Thoracic aorta (tissue), 2 donors: ENCODE data around the gene LENG9. TPM values are rescaled to one million over a fixed set of nuclear protein-coding genes. Genes with fewer than 3 reads are reported as not detected.

Experiments used
- ATAC-seq: fragments of 150-250 bp; one replicate; pipeline ENCODE4 v1.8.0; 2017; ENCODE audit warnings: low read depth; ENCODE audit not compliant: insufficient number of reproducible peaks, low FRiP score
- DNase-seq: peaks from one replicate; pipeline ENCODE4 v3.0.0-alpha.2; 2020; ENCODE audit warnings: low spot score
- H3K27ac ChIP-seq, 2 donors: fragments of 200-600 bp; sonication (generic); 1 replicate in 1 of 2; 2 replicates in 1 of 2; pipeline ENCODE4 v1.5.1; 2016; ENCODE audit warnings: mild to moderate bottlenecking in 2 of 2, moderate library complexity in 2 of 2
- H3K27me3 ChIP-seq: fragments of 200-600 bp; sonication (generic); replicated peaks from 2 replicates; pipeline ENCODE4 v1.6.0; 2016; ENCODE audit warnings: mild to moderate bottlenecking; ENCODE audit not compliant: insufficient read depth
- H3K36me3 ChIP-seq: fragments of 200-600 bp; sonication (generic); one replicate; pipeline ENCODE4 v1.5.1; 2016
- H3K4me1 ChIP-seq, 2 donors: fragments of 200-600 bp; sonication (generic); 1 replicate in 1 of 2; 2 replicates in 1 of 2; pipeline versions ENCODE4 v1.5.1 to v1.6.0; 2016; ENCODE audit warnings: low read depth in 2 of 2, mild to moderate bottlenecking in 1 of 2; ENCODE audit not compliant: control insufficient read depth in 1 of 2
- H3K4me3 ChIP-seq: fragments of 200-600 bp; sonication (generic); 2 replicates; pipeline ENCODE4 v1.5.1; 2016; ENCODE audit warnings: mild to moderate bottlenecking
- H3K9me3 ChIP-seq: fragments of 200-600 bp; sonication (generic); 2 replicates; pipeline ENCODE4 v1.5.1; 2016
- CTCF ChIP-seq: fragments of 200-600 bp; sonication (generic); IDR thresholded peaks from one replicate; pipeline ENCODE4 v1.5.1; 2019; ENCODE audit warnings: antibody characterized with exemption
- total RNA-seq, 2 donors: library from RNA; depleted of rRNA; stranded (reverse); fragments of >200 nt; gene quantifications; one replicate each; pipeline versions ENCODE4 v1.1.0 to v1.2.3, GENCODE V29; 2016

Gene LENG9
- total RNA-seq, 2 donors from 2014 or later: 8.5 to 14.4 TPM

DNA sequence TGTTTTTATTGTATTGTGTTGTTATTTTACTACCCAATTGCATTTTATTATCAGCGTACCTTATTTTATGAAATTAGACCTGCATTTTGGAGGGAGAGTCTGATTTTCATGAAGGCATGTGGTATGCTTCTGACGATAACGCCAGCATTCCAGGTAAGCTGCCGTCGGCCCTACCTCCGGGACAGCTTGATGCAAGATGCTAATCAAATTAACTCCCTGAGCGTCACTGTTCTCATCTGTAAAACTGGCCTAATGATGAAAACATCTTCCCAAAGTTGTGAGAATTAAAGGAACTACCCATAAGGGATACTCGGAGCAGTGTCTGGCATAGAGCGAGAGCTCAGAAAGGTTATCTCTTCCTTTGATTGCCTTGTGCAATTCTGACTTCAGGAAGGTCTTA lies 26.2 kb upstream of the LENG9 start:
- Histone ChIP-seq H3K4me1 (no peaks in the 10 kb centered on the region), H3K27me3 (no peaks in the 10 kb centered on the region), H3K36me3 (no peaks in the 10 kb centered on the region), H3K9me3 (no peaks in the 10 kb centered on the region), H3K4me3 (no peak overlapping the region), H3K27ac (no peak overlapping the region)
- DNase-seq (no peak), ATAC-seq (no peak)
- no peak for TF ChIP-seq CTCF

- H3K4me3 ChIP-seq: no peak overlapping the region
- no peak for TF ChIP-seq CTCF
Measured at GRCh38 chr19:54489341-54489740, 25.8 kb upstream of the LENG9 start.

GRCh38 chr19:54485851-54486250 lies 22.3 kb upstream of the LENG9 start:
- Histone ChIP-seq H3K4me1 (no peaks in the 10 kb centered on the region), H3K27ac (no peak overlapping the region), H3K27me3 (no peaks in the 10 kb centered on the region), H3K4me3 (no peak overlapping the region), H3K36me3 (no peaks in the 10 kb centered on the region), H3K9me3 (no peaks in the 10 kb centered on the region)
- ATAC-seq: no peak
- no peak for DNase-seq
- no peak for TF ChIP-seq CTCF

More at GRCh38 chr19:54489341-54489740, 25.8 kb upstream of the LENG9 start:
- H3K36me3 ChIP-seq: no peaks in the 10 kb centered on the region
- DNase-seq (no peak), ATAC-seq (no peak)
- H3K27ac ChIP-seq: no peak overlapping the region
- no peaks in the 10 kb centered on the region for H3K27me3 ChIP-seq
- H3K4me1 ChIP-seq: no peaks in the 10 kb centered on the region
- no peaks in the 10 kb centered on the region for H3K9me3 ChIP-seq

DNA sequence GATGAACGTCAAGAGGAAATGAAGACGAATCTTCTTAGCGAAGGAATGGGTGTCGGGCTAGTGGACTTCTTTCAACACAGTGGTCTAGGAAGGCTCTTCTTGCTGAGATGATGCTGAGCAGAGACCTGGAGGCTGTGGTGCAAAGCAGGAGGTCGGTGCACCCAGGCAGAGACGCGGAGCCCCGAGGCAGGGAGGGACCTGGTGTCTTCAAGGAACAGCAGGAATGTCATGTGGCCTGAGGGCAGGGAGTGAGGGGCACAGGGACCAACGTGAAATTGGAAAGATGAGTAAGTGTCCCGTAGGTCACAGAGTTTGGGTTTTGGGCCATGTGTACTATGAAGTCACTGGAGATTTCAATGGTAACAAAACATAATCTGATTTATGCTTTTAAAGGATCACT lies 20.9 kb upstream of the LENG9 start:
- DNase-seq: no peak
- H3K9me3 ChIP-seq: no peaks in the 10 kb centered on the region
- H3K4me1 ChIP-seq: no peaks in the 10 kb centered on the region
- no peak for ATAC-seq
- TF ChIP-seq CTCF: no peak
- no peaks in the 10 kb centered on the region for H3K27me3 ChIP-seq
- no peaks in the 10 kb centered on the region for H3K36me3 ChIP-seq
- no peak overlapping the region for H3K4me3 ChIP-seq
- H3K27ac ChIP-seq: no peak overlapping the region

GRCh38 chr19:54482889-54483288 lies 19.3 kb upstream of the LENG9 start:
- no peak overlapping the region for H3K27ac ChIP-seq
- H3K4me1 ChIP-seq: no peaks in the 10 kb centered on the region
- no peaks in the 10 kb centered on the region for H3K27me3 ChIP-seq
- no peaks in the 10 kb centered on the region for H3K36me3 ChIP-seq
- TF ChIP-seq CTCF: no peak
- ATAC-seq: no peak
- H3K9me3 ChIP-seq: no peaks in the 10 kb centered on the region
- DNase-seq: no peak
- no peak overlapping the region for H3K4me3 ChIP-seq
